Measurements from ENCODE around the gene ADIPOR2.
"Not testable (repeated sequence)": the region's sequence is repeated elsewhere in the genome, so short reads cannot be mapped to it uniquely, and the experiment has no call there.

ADIPOR2 gene

GRCh38 chr12:1732914-1733313, 42.0 kb downstream of the ADIPOR2 start:
- no peak for DNase-seq (ENCODE audit: low spot score)

GRCh38 chr12:1733712-1734111, 42.8 kb downstream of the ADIPOR2 start:
- not testable (repeated sequence) for DNase-seq (ENCODE audit: low spot score)

- DNase-seq (ENCODE audit: low spot score): no peak
Observed at GRCh38 chr12:1737652-1738286, 46.9 kb downstream of the ADIPOR2 start.

GRCh38 chr12:1738446-1738845, 47.6 kb downstream of the ADIPOR2 start:
- no peak for DNase-seq (ENCODE audit: low spot score)

- DNase-seq (ENCODE audit: low spot score): no peak
Observed at GRCh38 chr12:1739368-1739767, 48.5 kb downstream of the ADIPOR2 start.

GRCh38 chr12:1740161-1740948, 49.5 kb downstream of the ADIPOR2 start:
- no peak for DNase-seq (ENCODE audit: low spot score)

- DNase-seq (ENCODE audit: low spot score): no peak
Observed at GRCh38 chr12:1741154-1741949, 50.5 kb downstream of the ADIPOR2 start.

- DNase-seq (ENCODE audit: low spot score): peak; percentile 4
Observed at GRCh38 chr12:1744932-1745331, 54.1 kb downstream of the ADIPOR2 start.

- DNase-seq (ENCODE audit: low spot score): no peak
Observed at GRCh38 chr12:1747609-1748008, 56.7 kb downstream of the ADIPOR2 start.

- no peak for DNase-seq (ENCODE audit: low spot score)
Observed at GRCh38 chr12:1749019-1749418, 58.1 kb downstream of the ADIPOR2 start.

GRCh38 chr12:1750300-1750699, 59.4 kb downstream of the ADIPOR2 start:
- DNase-seq (ENCODE audit: low spot score): no peak

- DNase-seq (ENCODE audit: low spot score): no peak
Observed at GRCh38 chr12:1758376-1758775, 67.5 kb downstream of the ADIPOR2 start.

- no peak for DNase-seq (ENCODE audit: low spot score)
Observed at GRCh38 chr12:1758887-1759286, 68.0 kb downstream of the ADIPOR2 start.

- DNase-seq (ENCODE audit: low spot score): peak; percentile 24
Observed at GRCh38 chr12:1760566-1761382, 69.9 kb downstream of the ADIPOR2 start.

GRCh38 chr12:1761857-1762256, 71.0 kb downstream of the ADIPOR2 start:
- no peak for DNase-seq (ENCODE audit: low spot score)

GRCh38 chr12:1763153-1763552, 72.3 kb downstream of the ADIPOR2 start:
- DNase-seq (ENCODE audit: low spot score): no peak

- DNase-seq (ENCODE audit: low spot score): no peak
Observed at GRCh38 chr12:1766110-1766509, 75.2 kb downstream of the ADIPOR2 start.

GRCh38 chr12:1767407-1768090, 76.7 kb downstream of the ADIPOR2 start:
- no peak for DNase-seq (ENCODE audit: low spot score)

GRCh38 chr12:1768615-1769014, 77.7 kb downstream of the ADIPOR2 start:
- DNase-seq (ENCODE audit: low spot score): no peak

- no peak for DNase-seq (ENCODE audit: low spot score)
Observed at GRCh38 chr12:1769809-1770494, 79.1 kb downstream of the ADIPOR2 start.

Measured in AG08395 (cell line).